GM12892 (cell line): ENCODE data around the gene COMMD3.

Experiments
- POLR2A ChIP-seq: IDR thresholded peaks from 2 replicates; pipeline ENCODE4 v1.6.1; 2011; ENCODE audit warnings: low read depth, low read length, control low read depth
- POLR2AphosphoS5 ChIP-seq: IDR thresholded peaks from 2 replicates; pipeline ENCODE4 v1.6.1; 2011; ENCODE audit warnings: low read depth, low read length, control low read depth

GRCh38 chr10:22340329-22341189, 24.4 kb downstream of the COMMD3 start:
- TF ChIP-seq POLR2AphosphoS5 (peak; percentile 50; the same call in 1 of the 2 replicates), POLR2A (no peak; the same call in 1 of the 2 replicates)
